DMS114 treated with DMSO at 0.1 percent for 48 hours (cell line): ENCODE data around the gene PCGF1.

ENCODE experiments used
- DNase-seq: peaks from one replicate; lab custom pipeline; 2025; ENCODE audit not compliant: unreplicated experiment; lab: John Stamatoyannopoulos, UW

PCGF1 gene

GRCh38 chr2:74515981-74516633 is 8.6 kb upstream of the PCGF1 start:
- no peak for DNase-seq

GRCh38 chr2:74515271-74515980 is 7.9 kb upstream of the PCGF1 start:
- no peak for DNase-seq

- DNase-seq = no peak
These were observed 7.1 kb upstream of the PCGF1 start, which contains the start of gene TLX2 for GRCh38 chr2:74514368-74515270. TLX2 (plus strand) TSS chr2:74514450; CDS start chr2:74514807, 357 bp downstream.

GRCh38 chr2:74513605-74514367 is 6.3 kb upstream of the PCGF1 start:
- DNase-seq = no peak

GRCh38 chr2:74512744-74513604 is 5.5 kb upstream of the PCGF1 start:
- DNase-seq = no peak

- no peak for DNase-seq
These were observed 3.9 kb upstream of the PCGF1 start for GRCh38 chr2:74511104-74511989.

GRCh38 chr2:74510272-74510671 is 2.8 kb upstream of the PCGF1 start:
- DNase-seq = no peak

GRCh38 chr2:74507926-74508520 is 528 bp upstream of the PCGF1 start:
- no peak for DNase-seq

GRCh38 chr2:74505448-74506246 is 1.8 kb downstream of the PCGF1 start:
- DNase-seq = no peak

GRCh38 chr2:74504591-74504990 is 2.9 kb downstream of the PCGF1 start:
- DNase-seq = no peak

GRCh38 chr2:74503506-74504475 is 3.7 kb downstream of the PCGF1 start:
- DNase-seq = no peak

- no peak for DNase-seq
These were observed 4.6 kb downstream of the PCGF1 start for GRCh38 chr2:74502720-74503505.

- DNase-seq = no peak
These were observed 5.3 kb downstream of the PCGF1 start for GRCh38 chr2:74502147-74502719.

GRCh38 chr2:74501335-74502071 is 6.0 kb downstream of the PCGF1 start:
- DNase-seq = no peak

GRCh38 chr2:74500578-74500946 is 6.9 kb downstream of the PCGF1 start:
- no peak for DNase-seq
